Natural killer cell treated with Interleukin-12 subunit alpha and Interleukin-12 subunit beta and Interleukin-15 and Interleukin-18, amount 100 ng/mL, for 72 hours (primary cell): Measurements from ENCODE around the gene VIM. TPM values are rescaled to one million over a fixed set of nuclear protein-coding genes. Genes with fewer than 3 reads are reported as not detected.
A peak's percentile ranks its signal among the peaks of the same experiment; 100 is the strongest.

ENCODE experiments used
- ATAC-seq, 2 donors: fragments of 150-1000 bp; cut with Tn5 transposase in 1 of 2; sonication (Bioruptor Pico), chemical (Tn5 transposase) in 1 of 2; 2 replicates each; pipeline ENCODE4 v1.10.0; 2021
- DNase-seq: peaks from one replicate; pipeline ENCODE4 v3.0.0; 2022; ENCODE audit warnings: low spot score
- H3K27ac Mint-ChIP-seq, 2 donors: 1 replicate in 1 of 2; 2 replicates in 1 of 2; pipeline ENCODE4 v1.8.0; 2022; ENCODE audit warnings: mixed read lengths in 2 of 2, mild to moderate bottlenecking in 1 of 2, moderate library complexity in 1 of 2
- H3K27me3 Mint-ChIP-seq, 2 donors: 1 replicate in 1 of 2; 2 replicates in 1 of 2; pipeline ENCODE4 v1.8.0; 2022; ENCODE audit warnings: mixed read lengths in 2 of 2
- H3K36me3 Mint-ChIP-seq: one replicate; pipeline ENCODE4 v1.8.0; 2022; ENCODE audit warnings: mixed read lengths
- H3K4me1 Mint-ChIP-seq, 2 donors: 1 replicate in 1 of 2; 2 replicates in 1 of 2; pipeline ENCODE4 v1.8.0; 2022; ENCODE audit warnings: low read depth in 2 of 2, mixed read lengths in 2 of 2, mild to moderate bottlenecking in 1 of 2
- H3K4me3 Mint-ChIP-seq: one replicate; pipeline ENCODE4 v1.8.0; 2022; ENCODE audit warnings: mixed read lengths
- H3K9me3 Mint-ChIP-seq: 2 replicates; pipeline ENCODE4 v1.8.0; 2022; ENCODE audit warnings: mixed read lengths
- total RNA-seq, 2 donors: library from RNA; stranded (reverse); gene quantifications; one replicate each; pipeline ENCODE4 v1.2.3, GENCODE V29; 2022

The VIM gene
- total RNA-seq = 100 to 1,000 TPM; 587 to 647 TPM

GRCh38 chr10:17228091-17229015 is at the start of gene VIM:
TSS of gene VIM (plus strand) at chr10:17228241. CDS start at chr10:17229423, 1,182 bp downstream.
- peaks cover 50 to 59% of the 10 kb centered on the region in 2 donors for H3K4me1 Mint-ChIP-seq
- peak within 1 kb of the TSS; percentile 92 to 95 for H3K27ac Mint-ChIP-seq

DNA sequence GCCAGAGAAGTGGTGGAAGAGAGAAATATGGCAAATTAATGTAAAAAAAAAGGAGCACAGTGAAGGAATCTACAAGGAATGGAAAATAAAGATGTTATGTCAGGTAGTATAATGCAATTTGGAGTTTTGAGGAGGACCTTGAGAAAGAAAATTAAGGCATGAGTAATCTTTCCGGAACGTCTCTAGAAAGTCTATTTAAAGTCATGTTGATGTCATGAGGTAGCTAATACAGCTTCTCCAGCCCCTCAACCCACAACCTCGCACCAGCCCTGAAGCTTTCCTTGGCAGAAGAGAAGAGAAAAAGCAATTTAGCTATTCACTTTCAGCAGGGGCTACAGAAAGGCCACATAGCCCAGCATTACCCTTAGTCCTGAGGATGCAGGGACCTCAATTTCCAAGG is 49.0 kb upstream of the VIM start:
- DNase-seq (no peak), ATAC-seq (no peak)
- Mint-ChIP-seq H3K9me3 (no peaks in the 10 kb centered on the region), H3K4me3 (no peak overlapping the region), H3K4me1 (peaks cover 6 to 8% of the 10 kb centered on the region in 2 donors), H3K27ac (no peak overlapping the region), H3K36me3 (no peaks in the 10 kb centered on the region), H3K27me3 (no peaks in the 10 kb centered on the region)

More at GRCh38 chr10:17228091-17229015, at the start of gene VIM:
- ATAC-seq (peak; percentile 77 to 81), DNase-seq (peak; percentile 93)
- Mint-ChIP-seq H3K9me3 (no peaks in the 10 kb centered on the region), H3K27me3 (no peaks in the 10 kb centered on the region), H3K4me3 (peak within 1 kb of the TSS; percentile 86), H3K36me3 (peaks cover 18% of the 10 kb centered on the region)

DNA sequence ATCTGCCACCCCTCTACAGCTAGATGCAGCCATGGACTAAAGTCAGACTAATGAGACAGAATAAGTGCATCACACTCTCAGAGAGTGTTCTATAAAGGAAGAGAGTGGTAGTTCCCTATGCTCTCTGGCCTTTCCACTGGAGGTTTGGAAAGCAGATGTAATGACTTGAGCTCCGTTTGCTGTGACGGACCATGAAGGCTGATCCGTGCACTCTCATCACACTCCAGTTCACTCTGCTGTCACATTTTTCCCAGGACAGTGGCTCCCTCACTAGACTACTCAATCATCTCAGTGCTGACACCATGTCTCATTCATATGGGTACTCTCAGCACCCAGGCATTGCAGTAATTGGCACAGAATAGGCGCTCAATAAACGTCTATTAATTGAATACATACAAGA is 46.9 kb upstream of the VIM start:
- Mint-ChIP-seq H3K27me3 (no peaks in the 10 kb centered on the region), H3K36me3 (no peaks in the 10 kb centered on the region), H3K4me1 (no peaks in the 10 kb centered on the region), H3K27ac (no peak overlapping the region), H3K9me3 (no peaks in the 10 kb centered on the region), H3K4me3 (no peak overlapping the region)
- DNase-seq (no peak), ATAC-seq (no peak)

DNA sequence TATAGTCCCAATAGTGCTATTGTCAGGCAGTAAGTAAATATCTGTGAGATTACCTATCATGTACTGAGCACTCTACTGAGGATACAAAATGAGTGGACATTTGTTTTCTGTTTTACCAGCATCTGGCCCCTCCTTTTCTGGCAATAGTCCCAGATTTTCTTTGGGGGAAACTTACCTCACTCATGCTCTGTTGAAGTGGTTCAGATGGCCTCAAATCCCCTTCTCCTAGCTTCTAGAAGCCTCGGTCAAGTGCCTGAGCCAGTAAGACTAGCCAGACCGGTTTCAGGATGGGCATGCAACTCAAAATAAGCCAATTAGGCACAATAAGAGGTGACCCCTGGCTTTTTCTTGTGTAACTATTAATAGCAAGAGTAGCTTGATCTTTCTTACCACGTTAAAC is 46.3 kb upstream of the VIM start:
- no peaks in the 10 kb centered on the region for H3K36me3 Mint-ChIP-seq
- no peak overlapping the region for H3K27ac Mint-ChIP-seq
- no peak overlapping the region for H3K4me3 Mint-ChIP-seq
- H3K9me3 Mint-ChIP-seq = no peaks in the 10 kb centered on the region
- DNase-seq (no peak), ATAC-seq (no peak)
- H3K4me1 Mint-ChIP-seq = no peaks in the 10 kb centered on the region
- H3K27me3 Mint-ChIP-seq = no peaks in the 10 kb centered on the region

- H3K27me3 Mint-ChIP-seq = no peaks in the 10 kb centered on the region
- H3K4me1 Mint-ChIP-seq = no peaks in the 10 kb centered on the region
- H3K4me3 Mint-ChIP-seq = no peak overlapping the region
- ATAC-seq (no peak), DNase-seq (no peak)
- H3K36me3 Mint-ChIP-seq = no peaks in the 10 kb centered on the region
- no peak overlapping the region for H3K27ac Mint-ChIP-seq
- no peaks in the 10 kb centered on the region for H3K9me3 Mint-ChIP-seq
Observed at GRCh38 chr10:17183110-17183509, 44.9 kb upstream of the VIM start.

DNA sequence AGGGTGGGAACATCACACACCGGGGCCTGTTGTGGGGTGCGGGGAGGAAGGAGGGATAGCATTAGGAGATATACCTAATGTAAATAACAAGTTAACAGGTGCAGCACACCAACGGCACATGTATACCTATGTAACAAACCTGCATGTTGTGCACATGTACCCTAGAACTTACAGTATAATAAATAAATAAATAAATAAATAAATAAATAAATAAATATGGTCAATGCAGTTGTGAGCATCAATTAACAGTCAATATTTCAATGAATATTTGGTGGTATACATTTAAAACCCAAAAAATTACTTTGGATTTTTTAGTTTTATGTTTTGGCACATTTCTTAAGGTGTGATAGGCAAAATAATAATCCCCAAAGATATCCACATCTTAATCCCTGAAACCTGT is 42.2 kb upstream of the VIM start:
- Mint-ChIP-seq H3K4me1 (peaks cover 0 to 3% of the 10 kb centered on the region in 2 donors), H3K27ac (no peak overlapping the region), H3K27me3 (no peaks in the 10 kb centered on the region), H3K9me3 (no peaks in the 10 kb centered on the region), H3K36me3 (no peaks in the 10 kb centered on the region), H3K4me3 (no peak overlapping the region)
- DNase-seq (no peak), ATAC-seq (no peak)

DNA sequence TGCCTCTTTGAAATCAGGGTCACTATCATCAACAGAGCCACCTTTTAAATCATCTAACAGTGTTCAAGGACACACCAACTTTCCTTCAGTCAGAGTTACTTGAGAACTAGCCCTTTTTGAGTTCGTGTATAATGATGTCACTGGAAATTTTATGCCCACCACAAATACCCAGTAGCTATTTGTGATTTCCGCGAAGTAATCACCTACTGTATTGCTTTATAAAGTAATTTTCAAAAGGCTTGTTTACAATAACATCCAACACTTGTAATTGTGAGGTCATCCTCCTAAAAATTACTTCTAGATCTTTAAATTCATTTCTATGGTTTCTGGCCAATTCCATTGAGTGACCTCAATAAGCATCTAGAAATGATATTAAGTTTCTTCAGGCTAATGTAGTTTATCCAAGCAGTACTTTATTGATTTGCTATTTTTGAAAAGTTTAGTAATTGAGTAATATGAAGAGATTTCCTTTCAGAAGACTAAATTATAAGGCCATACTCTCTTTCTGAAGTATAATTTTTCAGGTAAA is 39.3 kb upstream of the VIM start:
- ATAC-seq = no peak
- no peak overlapping the region for H3K4me3 Mint-ChIP-seq
- H3K4me1 Mint-ChIP-seq = peaks cover 0 to 4% of the 10 kb centered on the region in 2 donors
- no peak overlapping the region for H3K27ac Mint-ChIP-seq
- peaks cover 2% of the 10 kb centered on the region for H3K36me3 Mint-ChIP-seq
- no peaks in the 10 kb centered on the region for H3K9me3 Mint-ChIP-seq
- no peaks in the 10 kb centered on the region for H3K27me3 Mint-ChIP-seq
- DNase-seq = no peak

GRCh38 chr10:17190602-17191001 is 37.4 kb upstream of the VIM start:
- no peak for ATAC-seq
- H3K27ac Mint-ChIP-seq = no peak overlapping the region
- H3K27me3 Mint-ChIP-seq = no peaks in the 10 kb centered on the region
- peaks cover 6% of the 10 kb centered on the region for H3K36me3 Mint-ChIP-seq
- peaks cover 0 to 4% of the 10 kb centered on the region in 2 donors for H3K4me1 Mint-ChIP-seq
- no peaks in the 10 kb centered on the region for H3K9me3 Mint-ChIP-seq
- no peak for DNase-seq
- no peak overlapping the region for H3K4me3 Mint-ChIP-seq

DNA sequence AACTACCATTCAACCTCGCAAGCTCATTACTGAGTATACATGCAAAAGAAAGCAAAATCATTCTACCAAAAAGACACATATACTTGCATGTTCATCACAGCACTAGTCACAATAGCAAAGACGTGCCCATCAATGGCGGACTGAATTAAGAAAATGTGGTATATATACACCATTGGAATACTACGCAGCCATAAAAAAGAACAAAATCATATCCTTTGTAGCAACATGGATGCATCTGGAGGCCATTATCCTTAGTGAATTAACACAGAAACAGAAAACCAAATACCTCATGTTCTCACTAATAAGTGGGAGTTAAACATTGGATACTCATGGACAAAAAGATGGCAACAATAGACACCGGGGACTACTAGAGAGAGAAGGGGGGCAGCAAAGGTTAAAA is 33.0 kb upstream of the VIM start:
- Mint-ChIP-seq H3K9me3 (no peaks in the 10 kb centered on the region), H3K4me1 (peaks cover 11 to 12% of the 10 kb centered on the region in 2 donors), H3K27ac (no peak overlapping the region), H3K27me3 (no peaks in the 10 kb centered on the region), H3K4me3 (no peak overlapping the region), H3K36me3 (peaks cover 6% of the 10 kb centered on the region)
- ATAC-seq = no peak
- no peak for DNase-seq

DNA sequence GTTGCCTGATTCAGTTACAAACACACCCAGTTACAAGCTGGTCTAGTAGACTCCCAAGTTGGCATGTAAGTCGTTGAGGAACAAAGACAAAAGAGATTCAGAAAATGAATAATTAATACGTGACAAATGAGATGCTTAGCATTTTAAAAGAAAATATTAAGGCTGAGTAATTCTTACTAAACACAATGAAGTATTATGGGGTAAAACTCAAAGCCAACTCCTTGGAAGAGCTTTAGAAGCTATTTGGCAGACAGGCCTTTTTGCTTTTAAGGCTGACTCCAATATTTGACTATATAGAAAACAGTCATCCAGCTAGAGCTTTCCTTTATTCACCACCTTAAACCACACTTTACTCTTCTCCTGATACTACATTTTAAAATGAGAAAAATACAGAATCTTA is 32.0 kb upstream of the VIM start:
- H3K36me3 Mint-ChIP-seq = peaks cover 6% of the 10 kb centered on the region
- no peaks in the 10 kb centered on the region for H3K27me3 Mint-ChIP-seq
- no peak overlapping the region for H3K27ac Mint-ChIP-seq
- H3K9me3 Mint-ChIP-seq = no peaks in the 10 kb centered on the region
- peaks cover 12 to 20% of the 10 kb centered on the region in 2 donors for H3K4me1 Mint-ChIP-seq
- H3K4me3 Mint-ChIP-seq = no peak overlapping the region
- ATAC-seq = no peak
- no peak for DNase-seq

DNA sequence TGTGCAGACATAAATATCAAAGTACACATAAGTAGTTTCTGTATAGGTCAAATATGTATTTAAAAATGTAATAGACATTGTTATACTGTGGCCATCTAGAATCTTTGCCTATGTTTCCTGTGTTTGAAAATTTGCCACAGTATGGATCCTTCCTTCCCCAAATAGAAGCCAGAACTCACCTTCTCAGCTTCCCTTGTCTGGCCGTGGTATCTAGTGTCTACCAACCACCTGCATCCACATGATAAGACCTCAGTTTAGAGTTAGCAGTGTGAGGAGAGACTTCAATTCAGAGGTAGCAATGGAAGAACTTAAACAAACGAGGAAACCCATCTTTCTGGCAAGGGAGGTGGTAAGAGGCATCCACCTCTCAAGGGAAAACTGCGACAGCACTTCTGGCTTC is 31.5 kb upstream of the VIM start:
- H3K4me1 Mint-ChIP-seq = peaks cover 14 to 22% of the 10 kb centered on the region in 2 donors
- H3K9me3 Mint-ChIP-seq = no peaks in the 10 kb centered on the region
- ATAC-seq (no peak), DNase-seq (no peak)
- peaks cover 6% of the 10 kb centered on the region for H3K36me3 Mint-ChIP-seq
- peak overlapping the region in 1 of 2 donors; percentile 30 for H3K27ac Mint-ChIP-seq
- no peak overlapping the region for H3K4me3 Mint-ChIP-seq
- H3K27me3 Mint-ChIP-seq = no peaks in the 10 kb centered on the region

DNA sequence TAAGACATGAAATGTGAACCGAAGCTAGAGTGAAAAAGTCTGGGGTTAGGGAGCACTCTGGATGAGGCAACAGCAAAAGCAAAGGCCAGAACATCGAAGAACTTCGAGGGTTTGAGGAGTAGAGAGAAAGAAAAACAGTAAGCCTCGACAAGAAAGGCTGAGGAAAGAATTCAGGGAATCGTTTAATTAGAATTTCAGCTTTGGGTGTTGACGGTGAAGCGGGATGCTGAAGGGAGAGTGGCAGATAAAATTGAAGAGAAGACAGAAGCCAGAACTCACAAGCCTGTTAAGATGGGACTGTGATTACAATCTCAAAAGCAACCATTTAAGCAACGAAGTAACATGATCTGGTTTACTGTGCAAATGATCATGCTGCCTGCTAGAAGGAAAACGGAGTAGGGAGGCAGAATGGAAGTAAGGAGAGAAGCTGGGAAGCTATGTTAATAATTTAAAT is 28.7 kb upstream of the VIM start:
- H3K27ac Mint-ChIP-seq = no peak overlapping the region
- no peaks in the 10 kb centered on the region for H3K36me3 Mint-ChIP-seq
- DNase-seq = no peak
- H3K9me3 Mint-ChIP-seq = no peaks in the 10 kb centered on the region
- H3K4me1 Mint-ChIP-seq = peaks cover 22 to 30% of the 10 kb centered on the region in 2 donors
- no peaks in the 10 kb centered on the region for H3K27me3 Mint-ChIP-seq
- ATAC-seq = no peak
- peak overlapping the region; percentile 49 for H3K4me3 Mint-ChIP-seq

- H3K27ac Mint-ChIP-seq = peak overlapping the region; percentile 89 to 94
- H3K9me3 Mint-ChIP-seq = no peaks in the 10 kb centered on the region
- H3K4me3 Mint-ChIP-seq = peak overlapping the region; percentile 90
- DNase-seq (no peak), ATAC-seq (no peak)
- H3K27me3 Mint-ChIP-seq = no peaks in the 10 kb centered on the region
- H3K4me1 Mint-ChIP-seq = peaks cover 24 to 30% of the 10 kb centered on the region in 2 donors
- no peaks in the 10 kb centered on the region for H3K36me3 Mint-ChIP-seq
Observed at GRCh38 chr10:17200001-17200911, 27.8 kb upstream of the VIM start.
